Suppressor macrophage treated with lipopolysaccharide for 4 hours (primary cell): ENCODE measurements around the gene SIX2.

ENCODE experiments used
- DNase-seq: peaks from one replicate; pipeline ENCODE4 v3.0.0-alpha.2; 2020

The SIX2 gene

DNA sequence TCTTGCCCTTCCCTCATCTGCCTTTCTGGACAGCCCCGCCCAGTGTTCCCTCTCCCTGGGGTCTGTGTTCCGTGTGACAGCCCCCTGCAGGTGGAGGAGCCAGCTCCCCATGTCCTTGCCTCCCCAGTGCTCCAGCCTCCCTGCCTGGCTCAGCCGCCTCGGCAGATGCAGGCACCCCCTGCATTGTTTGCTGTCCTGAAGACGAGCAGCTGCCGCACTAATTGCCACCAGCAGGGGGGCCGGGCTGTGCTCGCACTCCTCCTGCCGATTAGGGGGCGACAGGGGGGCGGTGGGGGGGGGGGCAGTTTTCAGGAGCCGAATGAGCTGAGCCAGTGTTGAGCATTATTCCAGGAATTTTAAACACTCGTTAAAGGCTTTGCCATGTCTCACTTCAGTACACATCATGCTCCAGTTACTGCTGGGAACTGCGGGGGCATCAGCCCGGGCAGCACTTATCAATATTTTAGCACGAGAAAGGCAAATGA, 44.5 kb downstream of the SIX2 start:
- DNase-seq = no peak

DNA sequence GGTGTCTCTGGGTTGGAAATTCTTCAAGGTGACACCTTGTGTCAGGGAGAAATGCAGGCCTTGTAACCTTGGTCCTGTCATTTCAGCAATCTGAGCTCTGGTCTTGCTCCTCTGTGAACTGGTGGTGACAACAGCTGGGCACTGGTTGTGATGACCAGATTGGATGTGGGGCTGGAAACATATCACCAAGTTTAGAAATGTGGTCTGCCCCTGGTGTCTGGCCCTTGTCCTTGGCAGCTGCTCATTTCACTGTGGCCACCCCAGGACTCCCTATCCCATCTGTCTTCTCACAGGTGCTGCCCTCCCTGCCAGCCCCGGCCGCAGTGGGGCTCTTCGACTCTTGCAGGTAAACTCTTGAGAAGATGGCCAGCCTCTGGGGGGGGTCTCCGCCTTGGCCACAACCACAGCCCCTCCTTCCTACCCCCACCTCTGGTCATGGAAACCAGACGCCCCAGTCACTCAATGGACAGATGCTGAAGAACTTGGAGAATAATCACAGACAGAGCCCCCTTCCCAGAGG, 47.0 kb downstream of the SIX2 start:
- no peak for DNase-seq

DNA sequence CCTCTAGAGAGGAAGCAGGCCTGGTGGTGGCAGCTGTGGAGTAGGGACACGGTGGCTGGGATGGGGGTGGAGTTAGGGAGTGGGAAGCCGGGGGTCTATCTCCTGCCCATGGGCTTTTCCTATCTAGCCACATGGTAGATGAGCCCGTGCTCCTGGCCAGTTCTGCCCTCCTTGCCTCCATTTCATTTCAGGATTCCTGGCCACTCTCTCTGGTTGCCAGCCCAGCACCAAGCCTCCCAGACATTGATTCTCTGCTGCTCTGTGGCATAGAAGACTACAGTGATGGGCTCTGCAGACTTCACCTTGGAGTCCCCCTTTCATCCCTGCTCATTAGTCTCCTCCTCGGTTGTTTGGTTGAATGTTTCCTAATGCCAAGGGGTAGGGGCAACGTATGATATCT, 48.4 kb downstream of the SIX2 start:
- no peak for DNase-seq

DNA sequence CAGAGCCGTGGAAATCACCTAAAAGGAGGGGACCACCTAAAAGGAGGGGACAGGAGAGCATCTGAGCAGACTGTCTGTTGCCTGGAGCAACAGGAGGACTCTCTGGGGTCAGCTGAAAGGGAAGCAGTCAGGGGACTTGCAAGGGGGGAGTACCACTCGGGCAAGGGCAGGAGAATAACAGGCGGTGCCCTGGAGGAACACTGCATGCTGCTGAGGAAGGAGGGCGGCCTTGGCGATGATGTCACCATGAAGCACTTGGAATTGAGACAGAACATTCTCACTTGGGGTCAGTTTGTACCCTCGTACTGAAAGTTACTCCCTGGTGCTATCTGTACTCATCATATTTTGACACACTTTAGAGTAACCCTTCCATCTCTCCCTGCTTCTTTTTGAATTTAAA, 49.4 kb downstream of the SIX2 start:
- DNase-seq = no peak

DNA sequence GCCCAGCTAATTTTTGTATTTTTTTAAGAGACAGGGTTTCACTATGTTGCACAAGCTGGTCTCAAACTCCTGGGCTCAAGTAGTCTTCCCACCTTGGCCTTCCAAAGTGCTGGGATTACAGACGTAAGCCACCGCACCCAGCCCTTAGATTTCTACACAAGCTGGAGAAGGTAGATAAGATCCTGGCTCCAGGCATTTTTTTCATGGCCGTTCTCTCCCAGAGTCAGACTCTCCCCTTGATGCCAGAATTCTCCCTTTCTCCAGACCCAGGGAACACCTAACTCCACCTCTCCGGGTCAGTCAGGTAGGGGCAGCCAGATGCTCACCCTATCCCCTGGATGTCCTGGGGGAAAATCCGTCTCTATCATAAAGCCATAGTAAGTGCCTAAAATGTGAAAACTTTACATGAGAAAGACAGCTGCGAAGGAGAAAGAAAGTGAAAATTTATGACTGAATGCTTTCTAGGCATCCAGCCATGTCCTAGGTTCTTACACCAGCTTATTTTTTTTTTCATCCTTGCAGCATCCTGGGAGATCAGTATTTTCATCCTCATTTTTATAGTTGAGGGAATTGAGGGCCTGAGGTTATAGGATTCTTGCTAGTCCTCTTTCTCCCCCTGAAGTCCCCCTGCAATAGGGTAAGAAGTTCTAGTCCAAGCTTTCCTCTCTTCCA, 51.5 kb downstream of the SIX2 start:
- DNase-seq = no peak

DNA sequence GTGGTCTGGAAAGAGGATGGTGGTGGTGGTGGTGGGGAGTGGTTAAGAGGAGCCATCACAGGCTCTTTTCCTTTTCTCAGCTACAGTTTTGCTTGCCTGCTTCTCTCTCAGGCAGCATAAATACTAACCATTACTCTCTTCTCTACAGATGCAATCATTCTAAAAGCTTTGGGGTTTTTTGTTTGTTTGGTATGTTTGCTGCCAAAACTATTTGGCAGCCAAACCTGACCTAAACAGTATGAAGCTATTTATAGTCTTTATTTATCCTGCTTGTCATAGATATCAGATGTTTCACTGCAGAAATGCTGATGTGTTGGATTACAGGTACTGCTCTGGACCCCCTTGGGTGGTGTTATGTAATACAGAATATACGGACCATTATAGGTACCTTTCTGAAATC, 52.4 kb downstream of the SIX2 start:
- DNase-seq = no peak

DNA sequence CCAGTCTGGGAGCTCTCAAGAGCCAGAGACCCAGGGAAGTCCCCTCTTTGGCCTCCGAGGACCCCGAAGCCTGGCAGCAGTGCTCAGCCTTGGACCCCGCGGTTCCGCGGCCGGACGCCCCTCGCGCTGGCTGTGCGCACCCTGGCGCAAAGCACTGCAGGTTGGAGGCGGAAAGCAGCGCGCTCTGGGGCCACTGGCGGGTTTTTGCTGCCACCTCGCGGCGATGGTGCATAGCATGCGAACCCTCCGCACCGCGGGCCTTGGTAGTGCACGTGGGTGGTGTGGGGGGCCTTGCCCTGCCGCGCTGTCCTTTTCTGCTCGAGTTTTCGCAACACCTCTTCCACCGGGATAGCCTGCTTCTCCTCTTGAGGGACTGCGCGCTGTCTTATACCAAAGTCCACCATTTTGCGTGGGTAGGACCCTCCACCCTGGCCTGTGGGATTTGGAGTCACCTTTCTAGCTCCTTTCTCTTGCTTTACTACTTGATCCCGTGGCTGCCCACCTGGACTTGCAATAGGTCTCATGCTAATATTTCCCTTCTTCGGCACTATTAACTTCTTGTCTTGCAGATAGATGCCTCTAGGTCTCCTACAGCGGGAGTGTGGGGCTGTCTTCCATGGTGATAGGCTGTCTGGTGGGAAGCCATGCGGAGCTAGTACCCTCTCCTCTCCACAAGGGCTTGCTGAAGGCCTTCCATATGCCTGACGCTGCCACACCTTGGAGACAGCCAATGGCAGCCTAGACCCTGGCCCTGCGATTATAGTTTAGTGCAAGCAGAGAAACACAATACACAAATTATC, 53.5 kb downstream of the SIX2 start:
- peak; percentile 81 for DNase-seq
